Tibial nerve (tissue), 4 donors: ENCODE data around the gene DCLRE1C.
"Not testable (repeated sequence)": the region's sequence is repeated elsewhere in the genome, so short reads cannot be mapped to it uniquely, and the experiment has no call there.

ENCODE experiments used
- EP300 ChIP-seq, 2 donors: sonication (generic); formaldehyde crosslinking; IDR thresholded peaks; one replicate each; pipeline ENCODE4 v1.6.1; 2017; ENCODE audit warnings: antibody characterized with exemption in 2 of 2, mild to moderate bottlenecking in 1 of 2
- TF ChIP-seq, protein P1 (sequence below), 5 experiments: fragments of 200-600 bp in 3 of 5; fragments of 450-650 bp in 2 of 5; sonication (generic) in 3 of 5; IDR thresholded peaks; one replicate each; pipeline ENCODE4 v1.5.1; 2016 to 2019; ENCODE audit warnings: antibody characterized with exemption in 5 of 5, mild to moderate bottlenecking in 3 of 5, moderate library complexity in 2 of 5

DNA sequence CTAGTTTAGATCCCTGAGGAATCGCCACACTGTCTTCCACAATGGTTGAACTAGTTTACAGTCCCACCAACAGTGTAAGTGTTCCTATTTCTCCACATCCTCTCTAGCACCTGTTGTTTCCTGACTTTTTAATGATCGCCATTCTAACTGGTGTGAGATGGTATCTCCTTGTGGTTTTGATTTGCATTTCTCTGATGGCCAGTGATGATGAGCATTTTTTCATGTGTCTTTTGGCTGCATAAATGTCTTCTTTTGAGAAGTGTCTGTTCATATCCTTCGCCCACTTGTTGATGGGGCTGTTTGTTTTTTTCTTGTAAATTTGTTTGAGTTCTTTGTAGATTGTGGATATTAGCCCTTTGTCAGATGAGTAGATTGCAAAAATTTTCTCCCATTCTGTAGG is 89.0 kb downstream of the DCLRE1C start:
- TF ChIP-seq, protein P1, sequence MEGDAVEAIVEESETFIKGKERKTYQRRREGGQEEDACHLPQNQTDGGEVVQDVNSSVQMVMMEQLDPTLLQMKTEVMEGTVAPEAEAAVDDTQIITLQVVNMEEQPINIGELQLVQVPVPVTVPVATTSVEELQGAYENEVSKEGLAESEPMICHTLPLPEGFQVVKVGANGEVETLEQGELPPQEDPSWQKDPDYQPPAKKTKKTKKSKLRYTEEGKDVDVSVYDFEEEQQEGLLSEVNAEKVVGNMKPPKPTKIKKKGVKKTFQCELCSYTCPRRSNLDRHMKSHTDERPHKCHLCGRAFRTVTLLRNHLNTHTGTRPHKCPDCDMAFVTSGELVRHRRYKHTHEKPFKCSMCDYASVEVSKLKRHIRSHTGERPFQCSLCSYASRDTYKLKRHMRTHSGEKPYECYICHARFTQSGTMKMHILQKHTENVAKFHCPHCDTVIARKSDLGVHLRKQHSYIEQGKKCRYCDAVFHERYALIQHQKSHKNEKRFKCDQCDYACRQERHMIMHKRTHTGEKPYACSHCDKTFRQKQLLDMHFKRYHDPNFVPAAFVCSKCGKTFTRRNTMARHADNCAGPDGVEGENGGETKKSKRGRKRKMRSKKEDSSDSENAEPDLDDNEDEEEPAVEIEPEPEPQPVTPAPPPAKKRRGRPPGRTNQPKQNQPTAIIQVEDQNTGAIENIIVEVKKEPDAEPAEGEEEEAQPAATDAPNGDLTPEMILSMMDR (IDR thresholded peaks at IDR 0.05) = not testable (repeated sequence)
- TF ChIP-seq EP300 (IDR thresholded peaks at IDR 0.05) = not testable (repeated sequence)
